Stomach smooth muscle (tissue), 2 donors: ENCODE results near the gene RANBP10.

Experiments
- H3K27ac ChIP-seq: one replicate; pipeline ENCODE4 v1.7.0; 2013; ENCODE audit warnings: mild to moderate bottlenecking, low read length, inconsistent platforms
- H3K27me3 ChIP-seq, 2 donors: one replicate each; pipeline ENCODE4 v1.7.0; 2013; ENCODE audit warnings: low read length in 2 of 2; ENCODE audit not compliant: insufficient read depth in 2 of 2, control insufficient read depth in 1 of 2
- H3K36me3 ChIP-seq, 2 donors: one replicate each; pipeline ENCODE4 v1.7.0; 2013; ENCODE audit warnings: low read length in 2 of 2; ENCODE audit not compliant: control insufficient read depth in 2 of 2, insufficient read depth in 2 of 2
- H3K4me1 ChIP-seq: one replicate; pipeline ENCODE4 v1.7.0; 2013; ENCODE audit warnings: low read length; ENCODE audit not compliant: control insufficient read depth, insufficient read depth
- H3K4me3 ChIP-seq, 2 donors: one replicate each; pipeline ENCODE4 v1.7.0; 2013; ENCODE audit warnings: low read length in 2 of 2
- H3K9ac ChIP-seq, 2 donors: one replicate each; pipeline ENCODE4 v1.7.0; 2013; ENCODE audit warnings: low read length in 2 of 2, mild to moderate bottlenecking in 1 of 2
- H3K9me3 ChIP-seq, 2 donors: one replicate each; pipeline ENCODE4 v1.7.0; 2013; ENCODE audit warnings: low read length in 2 of 2; ENCODE audit not compliant: control insufficient read depth in 2 of 2
- donor health status: healthy.
- donor health status: Pancreatic carcinoma.

The RANBP10 gene

DNA sequence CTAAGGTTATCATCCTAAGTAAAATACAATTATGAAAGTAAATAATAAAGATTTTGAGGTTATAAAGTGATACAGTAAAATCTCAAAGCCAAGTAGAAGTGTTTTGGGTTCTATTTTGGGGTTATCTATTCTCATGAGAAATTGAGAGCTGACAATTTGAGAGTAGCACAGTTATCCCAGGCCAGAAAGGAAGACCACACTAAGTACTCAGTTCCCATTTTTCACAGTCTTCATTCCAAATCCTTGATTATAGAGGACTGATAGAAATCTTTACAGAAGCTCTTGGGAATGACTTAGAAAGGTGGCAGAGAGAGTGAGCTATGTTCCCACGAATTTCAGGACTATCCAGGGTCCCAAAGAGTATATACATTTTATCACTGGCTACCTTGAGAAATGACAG lies 91.8 kb downstream of the RANBP10 start:
- no peak overlapping the region for H3K27ac ChIP-seq
- H3K4me1 ChIP-seq = peaks cover 12% of the 10 kb centered on the region

GRCh38 chr16:67713647-67714273 lies 92.6 kb downstream of the RANBP10 start:
- Histone ChIP-seq H3K27ac (no peak overlapping the region), H3K9ac (no peak overlapping the region), H3K4me1 (peaks cover 9% of the 10 kb centered on the region), H3K36me3 (no peaks in the 10 kb centered on the region), H3K9me3 (no peaks in the 10 kb centered on the region), H3K27me3 (no peaks in the 10 kb centered on the region), H3K4me3 (no peak overlapping the region)

More for the DNA sequence above, 91.8 kb downstream of the RANBP10 start:
- Histone ChIP-seq H3K4me3 (no peak overlapping the region), H3K9me3 (no peaks in the 10 kb centered on the region), H3K36me3 (no peaks in the 10 kb centered on the region), H3K9ac (no peak overlapping the region), H3K27me3 (no peaks in the 10 kb centered on the region)

DNA sequence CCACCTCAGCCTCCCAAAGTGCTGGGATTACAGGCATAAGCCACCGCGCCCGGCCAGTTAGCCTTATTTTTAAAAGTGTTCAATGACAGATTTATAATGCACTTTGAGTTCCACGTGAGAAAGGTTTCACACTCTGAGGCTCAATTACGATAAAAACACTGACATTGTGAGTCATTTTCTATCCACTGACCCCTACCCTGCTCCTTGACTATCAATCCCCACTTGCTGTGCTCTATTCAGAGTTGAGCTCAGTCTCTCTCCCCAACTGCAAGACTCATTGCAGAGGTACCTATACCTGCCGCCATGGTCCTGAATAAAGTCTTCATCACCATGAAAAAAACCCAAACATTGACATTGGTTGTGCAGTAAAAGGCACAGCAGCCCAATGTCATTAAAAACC lies 95.8 kb downstream of the RANBP10 start:
- H3K9ac ChIP-seq = no peak overlapping the region
- H3K9me3 ChIP-seq = no peaks in the 10 kb centered on the region
- H3K4me1 ChIP-seq = no peaks in the 10 kb centered on the region
- H3K27me3 ChIP-seq = no peaks in the 10 kb centered on the region
- no peak overlapping the region for H3K27ac ChIP-seq
- H3K4me3 ChIP-seq = no peak overlapping the region
- H3K36me3 ChIP-seq = no peaks in the 10 kb centered on the region

DNA sequence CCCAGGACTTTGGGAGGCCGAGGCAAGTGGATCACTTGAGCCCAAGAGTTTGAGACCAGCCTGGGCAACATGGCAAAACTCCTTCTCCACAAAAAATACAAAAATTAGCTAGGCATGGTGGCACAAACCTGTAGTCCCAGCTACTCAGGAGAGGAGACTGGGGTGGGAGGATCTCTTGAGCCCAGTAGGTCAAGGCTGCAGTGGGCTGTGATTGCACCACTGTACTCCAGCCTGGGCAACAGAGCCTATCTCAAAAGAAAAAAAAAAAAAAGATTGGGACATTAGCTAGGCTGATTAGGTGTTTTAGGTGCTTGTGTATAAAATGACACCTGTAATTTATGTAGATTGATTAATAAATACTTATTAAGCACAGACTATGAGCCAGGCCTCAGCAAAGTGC lies 97.3 kb downstream of the RANBP10 start:
- H3K4me1 ChIP-seq = no peaks in the 10 kb centered on the region
- no peaks in the 10 kb centered on the region for H3K27me3 ChIP-seq
- H3K4me3 ChIP-seq = no peak overlapping the region
- no peaks in the 10 kb centered on the region for H3K9me3 ChIP-seq
- peaks cover 0 to 4% of the 10 kb centered on the region in 2 donors for H3K36me3 ChIP-seq
- H3K27ac ChIP-seq = no peak overlapping the region
- H3K9ac ChIP-seq = no peak overlapping the region

DNA sequence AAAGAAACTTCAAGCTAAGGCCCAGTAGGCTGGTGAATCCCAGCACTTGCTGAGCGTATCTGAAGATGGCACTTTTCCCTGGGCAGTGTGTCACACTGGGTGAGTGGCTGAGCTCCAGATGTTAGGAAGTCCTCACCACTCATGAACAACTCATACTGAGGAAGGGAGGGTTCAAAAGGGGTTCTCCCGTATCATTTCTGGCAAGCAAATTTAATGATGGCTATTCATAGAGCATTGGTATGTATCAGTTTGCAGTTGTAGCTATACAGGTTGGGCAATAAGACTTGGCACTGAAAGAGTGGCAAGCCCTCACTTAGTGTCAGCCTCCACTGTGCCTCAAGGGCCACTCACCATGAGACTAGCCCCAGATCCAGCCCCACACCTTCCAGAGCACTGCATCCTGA lies 98.0 kb downstream of the RANBP10 start:
- H3K9ac ChIP-seq = no peak overlapping the region
- no peaks in the 10 kb centered on the region for H3K9me3 ChIP-seq
- no peaks in the 10 kb centered on the region for H3K27me3 ChIP-seq
- H3K4me1 ChIP-seq = no peaks in the 10 kb centered on the region
- no peak overlapping the region for H3K4me3 ChIP-seq
- H3K36me3 ChIP-seq = peaks cover 0 to 4% of the 10 kb centered on the region in 2 donors
- no peak overlapping the region for H3K27ac ChIP-seq

DNA sequence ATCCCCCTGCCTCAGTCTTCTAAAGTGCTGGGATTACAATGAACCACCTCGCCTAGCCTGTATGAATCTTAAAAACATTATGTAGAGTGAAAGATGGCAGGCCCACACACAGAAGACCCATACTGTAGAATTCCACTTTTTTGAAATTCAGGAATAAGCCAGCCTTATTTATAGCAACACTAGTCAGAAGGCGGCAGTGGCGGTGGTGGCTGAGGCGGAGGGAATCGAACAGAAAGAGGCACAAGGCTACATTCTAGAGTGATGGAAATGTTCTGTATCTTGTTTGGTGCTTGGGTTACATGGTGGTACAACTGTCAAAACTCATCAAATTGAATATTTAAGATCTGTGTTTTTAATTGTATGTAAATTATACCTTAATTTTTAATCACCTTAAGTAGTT lies 98.6 kb downstream of the RANBP10 start:
- Histone ChIP-seq H3K9me3 (no peaks in the 10 kb centered on the region), H3K36me3 (peaks cover 0 to 4% of the 10 kb centered on the region in 2 donors), H3K4me3 (no peak overlapping the region), H3K27me3 (no peaks in the 10 kb centered on the region), H3K9ac (no peak overlapping the region), H3K27ac (no peak overlapping the region), H3K4me1 (no peaks in the 10 kb centered on the region)

GRCh38 chr16:67707210-67707609 lies 99.2 kb downstream of the RANBP10 start:
- Histone ChIP-seq H3K4me3 (no peak overlapping the region), H3K9ac (no peak overlapping the region), H3K9me3 (no peaks in the 10 kb centered on the region), H3K27me3 (no peaks in the 10 kb centered on the region), H3K4me1 (no peaks in the 10 kb centered on the region), H3K27ac (no peak overlapping the region), H3K36me3 (peaks cover 0 to 4% of the 10 kb centered on the region in 2 donors)

DNA sequence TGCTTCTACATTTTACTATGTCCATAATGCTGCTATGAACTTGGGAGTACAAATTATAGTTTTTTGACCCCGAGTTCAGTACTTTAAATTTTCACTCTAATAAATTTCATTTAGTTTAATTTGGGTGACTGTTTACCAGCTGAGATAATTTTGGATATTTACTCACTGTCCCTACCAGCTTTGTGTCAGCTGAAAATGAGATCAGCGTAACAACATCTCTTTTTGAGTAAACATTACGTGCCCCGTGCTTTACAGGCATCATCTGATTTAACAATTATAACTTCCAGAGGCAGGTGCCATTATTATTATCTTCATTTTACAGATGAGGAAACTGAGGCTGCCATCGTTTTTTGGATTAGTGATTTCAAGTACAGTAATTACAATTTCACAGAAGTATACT lies 102.2 kb downstream of the RANBP10 start:
- Histone ChIP-seq H3K9ac (no peak overlapping the region), H3K4me1 (no peaks in the 10 kb centered on the region), H3K27ac (no peak overlapping the region), H3K27me3 (no peaks in the 10 kb centered on the region), H3K4me3 (no peak overlapping the region), H3K9me3 (no peaks in the 10 kb centered on the region), H3K36me3 (peaks cover 0 to 4% of the 10 kb centered on the region in 2 donors)

DNA sequence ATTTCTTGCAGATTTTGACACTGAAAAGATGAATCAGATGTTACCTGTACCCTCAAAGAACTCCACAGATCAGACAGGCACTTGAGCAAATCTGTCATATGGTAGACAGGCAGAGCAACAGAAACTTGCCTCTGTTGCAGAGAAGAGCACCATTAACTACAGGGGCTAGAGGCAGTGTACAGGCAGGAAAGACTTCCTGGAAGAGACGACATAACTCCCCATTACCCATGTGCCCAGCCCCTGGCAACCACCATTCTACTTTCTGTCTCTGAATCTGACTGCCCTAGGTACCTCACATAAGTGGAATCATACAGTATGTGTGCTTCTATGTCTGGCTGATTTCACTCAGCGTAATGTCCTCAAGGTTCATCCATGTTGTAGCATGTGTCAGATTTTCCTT lies 102.7 kb downstream of the RANBP10 start:
- Histone ChIP-seq H3K27ac (no peak overlapping the region), H3K36me3 (peaks cover 0 to 4% of the 10 kb centered on the region in 2 donors), H3K27me3 (no peaks in the 10 kb centered on the region), H3K9me3 (no peaks in the 10 kb centered on the region), H3K4me3 (no peak overlapping the region), H3K9ac (no peak overlapping the region), H3K4me1 (no peaks in the 10 kb centered on the region)

- H3K27ac ChIP-seq = no peak overlapping the region
- no peak overlapping the region for H3K4me3 ChIP-seq
- H3K4me1 ChIP-seq = no peaks in the 10 kb centered on the region
- H3K9ac ChIP-seq = no peak overlapping the region
- H3K27me3 ChIP-seq = no peaks in the 10 kb centered on the region
- no peaks in the 10 kb centered on the region for H3K9me3 ChIP-seq
- peaks cover 0 to 4% of the 10 kb centered on the region in 2 donors for H3K36me3 ChIP-seq
Measured at GRCh38 chr16:67702130-67702529, 104.2 kb downstream of the RANBP10 start.

DNA sequence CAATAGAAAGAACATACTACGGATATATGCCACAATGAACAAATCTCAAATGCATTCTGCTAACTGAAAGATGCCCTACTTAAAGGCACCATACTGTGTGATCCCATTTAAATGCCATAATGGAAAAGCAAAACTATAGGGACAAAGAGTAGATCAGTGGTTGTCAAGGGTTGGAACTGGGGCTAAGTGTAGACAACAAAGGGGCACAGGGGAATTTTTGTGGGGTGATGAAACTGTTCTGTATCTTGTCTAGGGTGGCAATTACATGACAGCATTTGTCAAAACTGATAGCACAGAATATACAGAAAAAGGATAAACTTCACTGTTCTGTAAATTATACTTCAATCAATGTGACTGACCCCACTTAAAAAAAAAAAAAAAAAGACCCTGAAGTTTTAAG lies 104.9 kb downstream of the RANBP10 start:
- Histone ChIP-seq H3K4me1 (no peaks in the 10 kb centered on the region), H3K9ac (no peak overlapping the region), H3K27ac (no peak overlapping the region), H3K9me3 (no peaks in the 10 kb centered on the region), H3K36me3 (peaks cover 0 to 4% of the 10 kb centered on the region in 2 donors), H3K27me3 (no peaks in the 10 kb centered on the region), H3K4me3 (no peak overlapping the region)
